HG03280 (cell line): ENCODE results near the gene TOP2B.

Source experiments
- ATAC-seq: cut with Tn5 transposase; IDR thresholded peaks from one replicate; pipeline ENCODE4 v1.9.1; 2021; ENCODE audit warnings: mild to moderate bottlenecking, moderate library complexity; ENCODE audit not compliant: unreplicated experiment

The TOP2B gene

GRCh38 chr3:25566358-25566920 is 98.3 kb downstream of the TOP2B start:
- no peak for ATAC-seq

DNA sequence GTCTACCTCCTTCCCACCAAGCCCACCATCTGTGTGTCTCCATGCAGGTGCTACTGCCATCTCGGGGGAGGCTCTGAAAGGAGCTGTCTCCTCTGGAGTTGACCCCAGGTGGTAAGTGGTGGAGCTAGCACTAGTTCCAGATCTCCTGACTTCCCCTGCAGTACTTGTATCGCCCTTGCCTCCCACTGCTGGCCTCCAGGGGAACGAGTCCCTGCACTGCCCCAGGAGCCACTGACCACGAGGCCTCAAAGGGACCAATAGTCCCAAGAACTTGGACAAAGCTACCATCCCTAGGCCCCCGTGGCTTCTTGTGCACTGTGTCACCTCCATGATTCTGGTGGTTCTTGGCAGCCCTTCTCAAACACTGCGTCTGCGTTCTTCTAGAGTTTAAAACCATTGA is 98.9 kb downstream of the TOP2B start:
- ATAC-seq, result no peak

DNA sequence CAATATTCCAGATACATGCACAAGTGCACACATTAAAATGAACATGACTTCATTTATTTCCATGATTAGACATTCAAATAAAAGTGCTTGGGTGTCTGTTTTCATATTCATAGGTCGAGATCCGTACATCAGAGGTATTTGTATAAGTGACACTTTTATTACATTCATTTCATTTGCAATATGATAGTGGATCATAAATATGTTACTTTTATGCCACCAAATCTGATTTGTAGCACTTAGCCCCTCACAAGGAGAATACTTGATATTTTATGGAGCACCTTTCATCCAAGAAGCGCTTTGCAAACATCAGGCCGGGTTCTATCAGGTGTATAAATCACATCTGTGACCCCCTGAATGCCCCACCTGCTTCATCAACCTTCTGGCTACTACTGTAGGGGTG is 100.6 kb downstream of the TOP2B start:
- ATAC-seq, result no peak

DNA sequence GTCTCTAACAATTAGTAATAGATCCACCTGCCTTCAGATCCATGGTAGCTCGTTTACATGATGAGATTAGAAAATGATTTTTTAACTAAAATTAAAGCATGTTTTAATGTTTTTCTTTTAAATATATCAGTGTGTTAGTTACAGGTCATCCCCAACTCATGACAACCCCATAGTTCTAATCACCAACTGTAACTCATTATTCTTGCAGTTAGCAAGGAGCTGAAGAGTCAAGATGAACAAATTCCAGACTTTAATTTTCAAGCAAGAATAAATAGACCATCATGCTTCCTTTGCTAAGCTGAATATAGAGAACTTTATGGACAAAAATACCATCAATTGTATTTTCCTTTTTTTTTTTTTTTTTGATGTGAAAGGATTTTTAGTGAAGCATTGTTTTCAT is 101.1 kb downstream of the TOP2B start:
- no peak for ATAC-seq

DNA sequence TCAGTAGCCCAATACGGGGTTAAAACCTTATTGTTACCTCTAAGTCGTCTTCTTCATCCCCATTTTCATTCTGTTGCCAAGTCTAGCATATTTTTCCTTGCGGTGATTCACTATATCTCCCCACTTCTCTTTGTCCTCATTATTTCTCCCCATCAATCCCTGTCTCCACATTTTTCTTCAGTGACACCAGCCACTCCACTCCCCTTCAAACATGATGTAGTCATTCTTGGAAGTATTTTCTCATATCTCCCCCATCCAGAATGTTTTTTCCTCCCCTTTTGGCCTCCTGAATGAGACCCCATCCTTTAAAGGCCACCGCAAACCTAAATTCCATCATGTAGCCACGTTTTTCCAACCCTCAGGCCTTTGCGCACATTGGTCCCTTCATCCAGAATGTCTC is 105.9 kb downstream of the TOP2B start:
- ATAC-seq, result no peak

DNA sequence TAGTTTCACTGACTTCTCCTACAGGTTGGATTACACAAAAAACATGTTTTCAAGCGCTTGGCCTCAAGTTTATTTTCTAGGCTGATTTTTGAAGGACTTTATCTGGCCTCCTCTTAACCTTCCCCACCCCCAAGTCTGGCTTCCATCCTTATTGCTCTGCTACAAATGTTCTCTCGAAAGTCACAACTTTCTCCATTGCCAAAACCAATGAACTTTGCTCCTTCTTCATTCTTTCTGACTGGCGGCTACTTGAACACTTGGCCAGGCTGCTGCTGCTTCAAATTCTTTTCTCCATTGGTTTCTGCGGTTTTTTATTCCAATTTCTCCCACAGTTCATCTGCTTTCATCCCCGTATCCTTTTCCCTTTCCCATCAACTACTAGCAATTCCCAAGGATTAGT is 106.6 kb downstream of the TOP2B start:
- ATAC-seq, result no peak

DNA sequence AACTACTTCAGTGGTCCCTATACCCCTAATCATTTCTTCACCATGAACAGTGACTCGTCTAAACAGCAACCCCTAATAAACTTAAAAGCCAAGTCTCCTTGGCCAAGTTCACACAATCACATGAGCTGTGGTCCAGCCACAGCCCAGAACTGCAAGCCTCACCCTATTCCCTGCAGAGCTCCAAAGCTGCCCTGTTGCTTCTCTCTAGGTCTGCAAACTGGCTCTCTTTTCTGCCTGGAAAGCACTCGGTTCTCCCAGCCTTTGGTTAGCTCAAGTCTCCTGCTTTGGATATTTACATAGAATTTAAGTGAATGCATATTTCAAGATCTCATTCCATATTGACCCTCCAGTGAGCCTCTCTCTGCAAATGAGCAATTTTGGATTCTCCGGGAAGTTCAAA is 107.0 kb downstream of the TOP2B start:
- no peak for ATAC-seq

DNA sequence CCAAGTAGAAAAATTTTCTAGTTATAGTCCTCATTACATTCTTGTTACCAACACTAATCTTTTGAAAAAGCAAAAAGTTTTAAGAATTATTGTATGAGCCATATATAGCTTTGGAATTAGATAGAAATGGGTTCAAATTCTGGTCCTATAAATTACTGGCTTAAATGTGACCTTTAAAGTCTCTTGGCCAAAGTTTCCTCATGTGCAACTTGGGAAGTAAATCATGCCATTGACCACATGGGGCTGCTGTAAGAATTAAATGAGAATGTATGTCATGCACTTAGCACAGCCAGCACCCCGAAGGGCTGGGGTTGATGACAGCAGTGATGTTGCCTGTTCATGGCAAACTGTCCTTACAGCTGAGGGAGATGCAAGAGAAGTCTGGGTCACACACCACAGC is 108.3 kb downstream of the TOP2B start:
- no peak for ATAC-seq

DNA sequence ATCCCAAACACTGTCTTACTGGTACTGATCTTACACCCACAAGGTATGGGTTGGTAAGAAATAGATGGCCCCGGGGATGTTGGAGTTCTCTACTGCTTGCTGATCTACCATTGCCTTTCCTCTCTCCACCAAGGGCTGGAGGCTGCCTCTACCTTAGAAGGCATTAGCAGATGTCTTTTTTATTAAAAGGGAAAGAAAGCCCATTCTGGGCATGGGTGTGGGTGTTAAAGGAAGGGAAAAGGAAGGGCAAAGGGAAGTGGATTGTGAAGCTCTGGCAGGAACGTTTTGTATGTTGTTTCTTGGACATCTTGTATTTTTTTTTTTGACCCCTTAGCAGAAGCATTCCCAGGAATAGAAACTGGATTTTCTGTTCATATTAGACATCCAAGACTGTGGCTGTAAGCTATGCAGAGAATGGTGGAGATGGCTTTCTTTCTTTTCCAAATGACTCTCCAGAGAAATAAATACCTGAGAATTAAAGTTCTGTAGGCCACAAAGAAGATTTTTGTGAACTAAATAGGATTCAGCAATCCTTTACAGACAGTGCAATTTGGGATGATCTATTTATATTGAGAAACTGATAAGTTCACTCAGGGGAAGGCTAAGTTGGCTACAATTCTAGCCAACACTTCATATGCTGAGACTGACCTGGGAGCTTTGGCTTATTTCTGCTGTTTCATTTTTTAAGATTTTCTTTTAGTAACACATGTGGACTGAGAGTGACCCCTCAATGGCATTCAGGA is 108.8 kb downstream of the TOP2B start:
- no peak for ATAC-seq

- no peak for ATAC-seq
Observed at GRCh38 chr3:25554376-25554775, 110.3 kb downstream of the TOP2B start.

DNA sequence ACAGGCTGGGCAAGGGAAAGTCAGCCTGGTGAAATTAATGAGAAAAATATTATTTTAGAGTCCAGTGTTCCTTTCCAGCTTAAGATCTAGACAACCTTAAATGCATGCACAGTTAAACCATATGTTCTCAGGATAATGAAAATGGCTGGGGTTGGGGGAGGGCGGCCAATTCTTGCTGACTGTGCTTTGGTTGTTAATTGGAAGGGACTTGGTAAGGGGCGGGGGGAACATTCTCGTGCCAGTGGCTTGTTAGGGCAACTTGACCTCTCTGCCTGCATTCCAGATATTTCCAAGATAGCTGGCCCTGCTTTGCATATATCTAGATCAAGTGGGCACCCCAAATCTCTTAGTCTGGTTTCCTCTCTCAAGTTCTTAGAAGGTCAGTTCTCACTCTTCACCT is 112.5 kb downstream of the TOP2B start:
- no peak for ATAC-seq

- ATAC-seq, result no peak
Observed at GRCh38 chr3:25548836-25549235, 115.9 kb downstream of the TOP2B start.

GRCh38 chr3:25547943-25548674 is 116.6 kb downstream of the TOP2B start:
- ATAC-seq, result no peak
